GM18861 (cell line): ENCODE data around the gene NID2.
A peak's percentile ranks its signal among the peaks of the same experiment; 100 is the strongest.

Experiments used
- ATAC-seq: cut with Tn5 transposase; IDR thresholded peaks from one replicate; pipeline ENCODE4 v1.9.1; 2021; ENCODE audit not compliant: unreplicated experiment

Gene NID2

GRCh38 chr14:52006361-52006760 is 62.5 kb downstream of the NID2 start:
- ATAC-seq = no peak

- ATAC-seq = no peak
These were observed 63.2 kb downstream of the NID2 start for GRCh38 chr14:52005625-52006024.

GRCh38 chr14:52003324-52003723 is 65.5 kb downstream of the NID2 start:
- ATAC-seq = no peak

GRCh38 chr14:52002542-52002941 is 66.3 kb downstream of the NID2 start:
- ATAC-seq = no peak

- ATAC-seq = no peak
These were observed 68.2 kb downstream of the NID2 start for GRCh38 chr14:52000696-52001095.

GRCh38 chr14:52000019-52000582 is 68.8 kb downstream of the NID2 start:
- no peak for ATAC-seq

- ATAC-seq = no peak
These were observed 69.8 kb downstream of the NID2 start for GRCh38 chr14:51999084-51999483.

- no peak for ATAC-seq
These were observed 70.5 kb downstream of the NID2 start for GRCh38 chr14:51998348-51998747.

- no peak for ATAC-seq
These were observed 72.6 kb downstream of the NID2 start for GRCh38 chr14:51996148-51996746.

GRCh38 chr14:51993285-51993920 is 75.5 kb downstream of the NID2 start:
- no peak for ATAC-seq

GRCh38 chr14:51990488-51990887 is 78.4 kb downstream of the NID2 start:
- ATAC-seq = no peak

GRCh38 chr14:51989293-51990234 is 79.3 kb downstream of the NID2 start, which contains the start of gene RTRAF:
Gene RTRAF, plus strand, starts transcription at chr14:51989546. Its CDS starts 94 bp downstream, at chr14:51989640.
- ATAC-seq = peak; percentile 88

GRCh38 chr14:51988221-51988620 is 80.6 kb downstream of the NID2 start:
- no peak for ATAC-seq

- no peak for ATAC-seq
These were observed 87.5 kb downstream of the NID2 start for GRCh38 chr14:51981218-51981854.

- peak; percentile 48 for ATAC-seq
These were observed 89.7 kb downstream of the NID2 start for GRCh38 chr14:51979088-51979709.

- no peak for ATAC-seq
These were observed 90.2 kb downstream of the NID2 start for GRCh38 chr14:51978681-51979085.

- no peak for ATAC-seq
These were observed 91.8 kb downstream of the NID2 start for GRCh38 chr14:51977075-51977474.

- no peak for ATAC-seq
These were observed 96.3 kb downstream of the NID2 start for GRCh38 chr14:51972566-51972965.

GRCh38 chr14:51969852-51970540 is 98.9 kb downstream of the NID2 start:
- no peak for ATAC-seq

GRCh38 chr14:51967521-51967920 is 101.3 kb downstream of the NID2 start:
- no peak for ATAC-seq
